ENCODE measurements around the gene SLC43A2.
"Not testable (repeated sequence)": the region's sequence is repeated elsewhere in the genome, so short reads cannot be mapped to it uniquely, and the experiment has no call there.

SLC43A2 gene

GRCh38 chr17:1627982-1628855 is at the start of gene SLC43A2:
TSS of gene SLC43A2 (minus strand) at chr17:1628834. CDS start at chr17:1627874, 960 bp downstream.
- DNase-seq (ENCODE audit: low read depth) = peak; percentile 84

- no peak for DNase-seq (ENCODE audit: low read depth)
Measured at GRCh38 chr17:1676401-1676800, 47.8 kb upstream of the SLC43A2 start.

- DNase-seq (ENCODE audit: low read depth) = no peak
Measured at GRCh38 chr17:1673041-1673785, 44.6 kb upstream of the SLC43A2 start.

- DNase-seq (ENCODE audit: low read depth) = not testable (repeated sequence)
Measured at GRCh38 chr17:1663934-1664333, 35.3 kb upstream of the SLC43A2 start.

- DNase-seq (ENCODE audit: low read depth) = no peak
Measured at GRCh38 chr17:1661045-1661444, 32.4 kb upstream of the SLC43A2 start.

- DNase-seq (ENCODE audit: low read depth) = no peak
Measured at GRCh38 chr17:1658100-1658499, 29.5 kb upstream of the SLC43A2 start.

- DNase-seq (ENCODE audit: low read depth) = no peak
Measured at GRCh38 chr17:1653735-1654134, 25.1 kb upstream of the SLC43A2 start.

GRCh38 chr17:1652794-1653193 is 24.2 kb upstream of the SLC43A2 start:
- DNase-seq (ENCODE audit: low read depth) = not testable (repeated sequence)

GRCh38 chr17:1651559-1651844 is 22.9 kb upstream of the SLC43A2 start:
- no peak for DNase-seq (ENCODE audit: low read depth)

- DNase-seq (ENCODE audit: low read depth) = no peak
Measured at GRCh38 chr17:1650731-1651558, 22.3 kb upstream of the SLC43A2 start.

- peak; percentile 35 for DNase-seq (ENCODE audit: low read depth)
Measured at GRCh38 chr17:1649844-1650501, 21.3 kb upstream of the SLC43A2 start, which contains the start of gene RILP. TSS of gene RILP (minus strand) at chr17:1649866. CDS start at chr17:1649804, 62 bp downstream.

GRCh38 chr17:1648963-1649843 is 20.6 kb upstream of the SLC43A2 start:
- peak; percentile 92 for DNase-seq (ENCODE audit: low read depth)

GRCh38 chr17:1648173-1648962 is 19.7 kb upstream of the SLC43A2 start:
- DNase-seq (ENCODE audit: low read depth) = no peak

GRCh38 chr17:1647802-1648171 is 19.2 kb upstream of the SLC43A2 start:
- no peak for DNase-seq (ENCODE audit: low read depth)

GRCh38 chr17:1646199-1646875 is 17.7 kb upstream of the SLC43A2 start:
- DNase-seq (ENCODE audit: low read depth) = no peak

- no peak for DNase-seq (ENCODE audit: low read depth)
Measured at GRCh38 chr17:1645207-1646171, 16.9 kb upstream of the SLC43A2 start, which contains the start of gene SCARF1. TSS of gene SCARF1 (minus strand) at chr17:1645732. CDS start at chr17:1645697, 35 bp downstream.

GRCh38 chr17:1644493-1645206 is 16.0 kb upstream of the SLC43A2 start:
- DNase-seq (ENCODE audit: low read depth) = peak; percentile 63
